Vagina (tissue), 2 donors: ENCODE results near the gene ATR. TPM values are rescaled to one million over a fixed set of nuclear protein-coding genes. Genes with fewer than 3 reads are reported as not detected.
"Not testable (repeated sequence)": the region's sequence is repeated elsewhere in the genome, so short reads cannot be mapped to it uniquely, and the experiment has no call there.

ENCODE experiments used
- DNase-seq, 2 donors: peaks; one replicate each; pipeline ENCODE4 v3.0.0-alpha.2; 2017; ENCODE audit errors: extremely low spot score in 2 of 2
- H3K27ac ChIP-seq: fragments of 200-600 bp; sonication (generic); one replicate; pipeline ENCODE4 v1.5.1; 2019
- H3K27me3 ChIP-seq: fragments of 200-600 bp; sonication (generic); one replicate; pipeline ENCODE4 v1.5.1; 2019
- H3K36me3 ChIP-seq, 2 donors: fragments of 200-600 bp; sonication (generic); one replicate each; pipeline ENCODE4 v1.5.1; 2017 to 2019
- H3K4me1 ChIP-seq: fragments of 200-600 bp; sonication (generic); one replicate; pipeline ENCODE4 v1.5.1; 2019
- H3K4me3 ChIP-seq, 2 donors: fragments of 200-600 bp; sonication (generic); 1 replicate in 1 of 2; 2 replicates in 1 of 2; pipeline ENCODE4 v1.5.1; 2016 to 2019
- H3K9me3 ChIP-seq: fragments of 200-600 bp; sonication (generic); one replicate; pipeline ENCODE4 v1.5.1; 2019
- CTCF ChIP-seq, 3 experiments: fragments of 450-650 bp in 2 of 3; fragments of 200-600 bp in 1 of 3; sonication (generic) in 1 of 3; IDR thresholded peaks; one replicate each; pipeline ENCODE4 v1.5.1; 2017 to 2019; ENCODE audit warnings: antibody characterized with exemption in 3 of 3, mild to moderate bottlenecking in 2 of 3, moderate library complexity in 2 of 3
- POLR2A ChIP-seq, 2 donors: fragments of 450-650 bp; IDR thresholded peaks; one replicate each; pipeline ENCODE4 v1.6.1; 2017; ENCODE audit warnings: antibody characterized with exemption in 2 of 2, mild to moderate bottlenecking in 2 of 2, moderate library complexity in 2 of 2
- POLR2AphosphoS5 ChIP-seq, 2 donors: sonication (generic); formaldehyde crosslinking; IDR thresholded peaks; one replicate each; pipeline ENCODE4 v1.9.0; 2017; ENCODE audit warnings: antibody characterized with exemption in 2 of 2, mild to moderate bottlenecking in 2 of 2, low read depth in 1 of 2; ENCODE audit not compliant: insufficient read depth in 1 of 2
- intact Hi-C: fragments of 100-400 bp; cut with DNase I; formaldehyde crosslinking; loops from one replicate; pipeline ENCODE4 v1.15.1; 2023
- total RNA-seq: library from RNA; depleted of rRNA; stranded (reverse); fragments of >200 nt; gene quantifications from one replicate; pipeline ENCODE4 v1.2.3, GENCODE V29; 2016

The ATR gene
- total RNA-seq, 1 donor from 2014 or later: 22.6 TPM

- intact Hi-C loops: no loop called here
- TF ChIP-seq CTCF (IDR thresholded peaks at IDR 0.05) (no peak), POLR2A (IDR thresholded peaks at IDR 0.05) (no peak), POLR2AphosphoS5 (IDR thresholded peaks at IDR 0.05; ENCODE audit: insufficient read depth in 1 of 2, low read depth in 1 of 2) (no peak)
- H3K4me1 ChIP-seq: no peaks in the 10 kb centered on the region
- no peak for DNase-seq
- H3K27me3 ChIP-seq: no peaks in the 10 kb centered on the region
- no peaks in the 10 kb centered on the region for H3K36me3 ChIP-seq
- H3K4me3 ChIP-seq: peak overlapping the region; percentile 56 to 76
- peak overlapping the region; percentile 6 for H3K27ac ChIP-seq
- H3K9me3 ChIP-seq: no peaks in the 10 kb centered on the region
These were observed 17.0 kb upstream of the ATR start for GRCh38 chr3:142595581-142595950.

GRCh38 chr3:142595141-142595540 is 16.6 kb upstream of the ATR start:
- Histone ChIP-seq H3K27me3 (no peaks in the 10 kb centered on the region), H3K9me3 (no peaks in the 10 kb centered on the region), H3K36me3 (no peaks in the 10 kb centered on the region), H3K4me3 (no peak overlapping the region), H3K4me1 (no peaks in the 10 kb centered on the region), H3K27ac (no peak overlapping the region)
- intact Hi-C loops: no loop called here
- DNase-seq: no peak
- TF ChIP-seq POLR2AphosphoS5 (IDR thresholded peaks at IDR 0.05; ENCODE audit: insufficient read depth in 1 of 2, low read depth in 1 of 2) (no peak), POLR2A (IDR thresholded peaks at IDR 0.05) (no peak)

- H3K36me3 ChIP-seq, H3K27me3 ChIP-seq, H3K27ac ChIP-seq, H3K9me3 ChIP-seq, DNase-seq, H3K4me3 ChIP-seq, intact Hi-C loops, H3K4me1 ChIP-seq: not testable (repeated sequence)
These were observed 13.7 kb upstream of the ATR start for GRCh38 chr3:142592268-142592667.

GRCh38 chr3:142588703-142589102 is 10.2 kb upstream of the ATR start:
- no peaks in the 10 kb centered on the region for H3K9me3 ChIP-seq
- no peaks in the 10 kb centered on the region for H3K36me3 ChIP-seq
- no peak overlapping the region for H3K4me3 ChIP-seq
- TF ChIP-seq POLR2AphosphoS5 (IDR thresholded peaks at IDR 0.05; ENCODE audit: insufficient read depth in 1 of 2, low read depth in 1 of 2) (no peak), POLR2A (IDR thresholded peaks at IDR 0.05) (no peak)
- intact Hi-C loops: loop anchor here (10.0 kb wide), 1 partner anchor 406 kb away; no protein-coding TSS in a partner anchor
- H3K27ac ChIP-seq: no peak overlapping the region
- H3K27me3 ChIP-seq: no peaks in the 10 kb centered on the region
- no peaks in the 10 kb centered on the region for H3K4me1 ChIP-seq
- no peak for DNase-seq

- Histone ChIP-seq H3K27ac (no peak overlapping the region), H3K36me3 (no peaks in the 10 kb centered on the region), H3K4me3 (no peak overlapping the region), H3K9me3 (no peaks in the 10 kb centered on the region), H3K27me3 (no peaks in the 10 kb centered on the region), H3K4me1 (no peaks in the 10 kb centered on the region)
- intact Hi-C loops: loop anchor here (10.0 kb wide), 1 partner anchor 408 kb away; no protein-coding TSS in a partner anchor
- TF ChIP-seq POLR2A (IDR thresholded peaks at IDR 0.05) (no peak), CTCF (IDR thresholded peaks at IDR 0.05) (peak in 2 of 3 experiments; percentile 40 to 42)
- DNase-seq: no peak
These were observed 8.4 kb upstream of the ATR start for GRCh38 chr3:142586803-142587406.

GRCh38 chr3:142581070-142581469 is 2.5 kb upstream of the ATR start:
- not testable (repeated sequence) for H3K27me3 ChIP-seq, H3K4me3 ChIP-seq, H3K36me3 ChIP-seq, H3K9me3 ChIP-seq, H3K27ac ChIP-seq, DNase-seq
- intact Hi-C loops: loop anchor here (10.0 kb wide), 1 partner anchor 414 kb away; no protein-coding TSS in a partner anchor
- peaks cover 27% of the 10 kb centered on the region for H3K4me1 ChIP-seq

GRCh38 chr3:142580061-142580423 is 1.5 kb upstream of the ATR start:
- DNase-seq: no peak
- intact Hi-C loops: loop anchor here (10.0 kb wide), 1 partner anchor 415 kb away; no protein-coding TSS in a partner anchor
- H3K27ac ChIP-seq: peak overlapping the region; percentile 94
- H3K9me3 ChIP-seq: no peaks in the 10 kb centered on the region
- no peaks in the 10 kb centered on the region for H3K27me3 ChIP-seq
- H3K36me3 ChIP-seq: no peaks in the 10 kb centered on the region
- no peak for TF ChIP-seq CTCF (IDR thresholded peaks at IDR 0.05)
- TF ChIP-seq POLR2A (IDR thresholded peaks at IDR 0.05): no peak
- TF ChIP-seq POLR2AphosphoS5 (IDR thresholded peaks at IDR 0.05; ENCODE audit: insufficient read depth in 1 of 2, low read depth in 1 of 2): no peak
- H3K4me1 ChIP-seq: peaks cover 33% of the 10 kb centered on the region
- H3K4me3 ChIP-seq: no peak overlapping the region
